Kidney tubule cell (primary cell): ENCODE measurements around the gene RABGAP1.

Experiments
- DNase-seq: peaks from one replicate; pipeline ENCODE4 v3.0.0-alpha.2; 2018; ENCODE audit warnings: low spot score

RABGAP1 gene

DNA sequence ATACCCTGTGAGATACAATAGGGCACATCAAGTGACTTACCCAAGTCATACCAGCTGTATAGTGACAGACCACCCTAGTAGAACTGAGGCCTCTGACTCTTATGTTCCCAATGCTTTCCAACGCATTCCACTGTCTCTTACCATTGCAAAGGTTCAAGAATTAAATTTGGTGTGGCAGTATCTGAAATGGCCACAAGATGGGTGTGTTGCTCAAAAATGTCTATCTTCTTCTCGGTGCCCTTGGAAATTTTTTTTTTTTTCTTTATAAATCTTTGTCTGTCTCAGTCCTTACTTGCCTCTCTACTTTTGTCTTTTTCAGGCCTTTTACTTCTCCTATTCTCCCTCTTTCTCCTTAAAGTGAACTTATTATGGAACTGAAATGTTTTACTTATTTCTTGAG, 141.0 kb downstream of the RABGAP1 start:
- peak; percentile 50 for DNase-seq

DNA sequence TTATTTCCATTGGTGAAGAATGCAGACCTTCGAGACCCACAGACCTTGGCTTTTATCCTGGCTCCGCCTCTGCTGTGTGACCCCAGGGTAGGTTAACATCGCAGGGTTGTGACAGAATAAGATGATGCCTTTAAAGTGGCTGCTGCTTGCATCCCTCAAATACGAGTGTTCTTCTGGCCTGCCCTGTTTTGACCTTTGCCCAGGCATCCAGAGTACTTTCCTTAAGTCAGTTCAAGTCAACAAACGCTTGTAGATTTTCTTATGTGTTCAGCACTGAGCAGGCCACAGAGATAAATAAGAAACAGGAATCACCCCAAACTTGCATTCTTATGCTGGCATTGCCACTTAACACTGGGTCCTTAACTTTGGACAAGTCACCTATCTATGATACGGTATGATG, 142.9 kb downstream of the RABGAP1 start:
- DNase-seq, result no peak

GRCh38 chr9:123084256-123084655, 143.4 kb downstream of the RABGAP1 start:
- no peak for DNase-seq

GRCh38 chr9:123085916-123086315, 145.1 kb downstream of the RABGAP1 start:
- no peak for DNase-seq

- no peak for DNase-seq
Observed at GRCh38 chr9:123087359-123087888, 146.6 kb downstream of the RABGAP1 start.

GRCh38 chr9:123089040-123089439, 148.2 kb downstream of the RABGAP1 start:
- DNase-seq, result no peak

- no peak for DNase-seq
Observed at GRCh38 chr9:123089790-123090189, 149.0 kb downstream of the RABGAP1 start.

- DNase-seq, result no peak
Observed at GRCh38 chr9:123090198-123090896, 149.5 kb downstream of the RABGAP1 start.

- no peak for DNase-seq
Observed at GRCh38 chr9:123090956-123091355, 150.1 kb downstream of the RABGAP1 start.

GRCh38 chr9:123091459-123091858, 150.6 kb downstream of the RABGAP1 start:
- no peak for DNase-seq

- no peak for DNase-seq
Observed at GRCh38 chr9:123093141-123093540, 152.3 kb downstream of the RABGAP1 start.

DNA sequence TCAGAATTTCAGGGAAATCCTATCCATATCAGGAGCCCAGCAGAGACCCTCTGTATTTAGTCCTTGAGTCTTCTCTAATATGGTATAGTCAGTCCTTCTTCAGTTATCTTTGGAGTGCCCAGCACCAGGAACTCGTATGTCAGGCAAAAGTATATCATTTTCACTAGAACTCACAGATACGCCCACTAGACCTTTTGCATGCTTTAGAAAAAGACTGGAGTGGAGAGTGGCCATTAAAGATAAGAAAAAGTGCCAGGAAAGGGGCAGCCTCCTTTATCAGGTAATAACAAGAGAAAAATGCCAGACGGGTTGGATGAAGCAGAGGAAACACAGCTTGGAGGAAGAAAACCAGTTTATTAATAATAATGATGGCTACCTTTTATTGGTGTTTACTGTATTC, 156.2 kb downstream of the RABGAP1 start:
- DNase-seq, result no peak

DNA sequence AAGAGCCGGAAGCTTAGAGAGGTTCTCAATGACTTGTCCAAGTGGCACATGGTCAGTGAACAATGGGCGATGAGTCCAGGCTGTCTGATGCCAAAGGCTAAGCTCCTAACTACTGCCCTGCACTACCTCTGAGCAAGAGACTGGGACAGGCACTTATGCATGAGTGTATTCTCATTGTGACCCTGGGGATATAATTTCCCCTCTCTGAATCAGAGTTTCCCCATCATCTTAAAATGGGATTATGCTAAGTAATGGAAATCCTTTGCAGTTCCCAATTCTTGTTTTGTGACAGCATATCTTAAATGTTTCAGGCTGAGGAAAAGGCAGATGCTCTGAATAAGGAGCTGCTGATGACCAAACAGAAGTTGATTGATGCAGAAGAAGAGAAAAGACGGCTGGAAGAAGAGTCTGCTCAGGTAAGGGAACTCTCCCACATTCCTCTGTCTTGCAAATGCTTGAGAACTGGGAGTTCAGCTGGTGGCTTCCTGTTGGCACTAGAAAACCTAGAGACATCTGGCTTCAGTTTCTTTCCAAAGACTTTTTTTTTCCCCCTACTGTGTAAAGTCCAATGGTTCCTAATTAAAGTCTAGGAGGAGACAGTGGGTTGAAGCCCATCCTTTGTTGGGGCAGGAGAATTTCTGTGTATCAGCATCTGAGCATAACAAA, 156.7 kb downstream of the RABGAP1 start:
- no peak for DNase-seq

DNA sequence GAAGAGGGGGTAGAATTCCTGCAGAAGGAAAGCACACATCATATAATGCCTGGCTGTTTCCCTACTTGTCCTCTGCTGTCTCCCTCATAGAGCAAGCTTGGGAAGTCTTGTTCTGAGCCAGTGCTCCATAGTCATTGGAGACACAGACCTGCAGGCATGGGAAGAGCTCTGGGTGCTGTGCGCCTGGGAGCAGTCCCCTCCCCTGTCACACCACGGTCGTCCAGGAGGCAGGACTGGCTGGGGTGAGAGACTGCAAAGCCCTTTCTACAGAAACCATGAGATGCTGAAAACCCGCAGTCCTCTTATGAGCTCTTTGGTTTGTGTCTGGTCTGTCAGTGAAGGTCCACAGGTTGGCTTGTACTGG, 157.3 kb downstream of the RABGAP1 start:
- no peak for DNase-seq

DNA sequence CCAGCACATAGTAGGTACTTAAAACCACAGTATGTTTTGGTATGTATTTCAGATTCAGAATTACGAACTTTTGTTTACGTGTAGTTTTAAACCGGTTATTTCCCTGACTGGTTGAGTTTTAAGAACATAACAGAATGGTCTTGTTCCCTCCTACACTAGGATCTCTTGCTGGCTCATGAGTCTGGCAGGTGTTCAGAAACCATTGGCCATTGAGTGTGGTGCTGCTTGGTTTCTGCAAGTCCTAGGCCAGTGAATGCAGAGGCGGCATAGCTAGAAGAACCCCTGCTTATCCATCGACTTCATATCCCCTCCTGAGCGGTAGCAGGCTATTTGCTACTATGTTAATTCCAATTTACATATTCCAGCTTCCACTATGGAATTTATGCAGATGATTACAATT, 158.2 kb downstream of the RABGAP1 start:
- no peak for DNase-seq

GRCh38 chr9:123099548-123099947, 158.7 kb downstream of the RABGAP1 start:
- no peak for DNase-seq

DNA sequence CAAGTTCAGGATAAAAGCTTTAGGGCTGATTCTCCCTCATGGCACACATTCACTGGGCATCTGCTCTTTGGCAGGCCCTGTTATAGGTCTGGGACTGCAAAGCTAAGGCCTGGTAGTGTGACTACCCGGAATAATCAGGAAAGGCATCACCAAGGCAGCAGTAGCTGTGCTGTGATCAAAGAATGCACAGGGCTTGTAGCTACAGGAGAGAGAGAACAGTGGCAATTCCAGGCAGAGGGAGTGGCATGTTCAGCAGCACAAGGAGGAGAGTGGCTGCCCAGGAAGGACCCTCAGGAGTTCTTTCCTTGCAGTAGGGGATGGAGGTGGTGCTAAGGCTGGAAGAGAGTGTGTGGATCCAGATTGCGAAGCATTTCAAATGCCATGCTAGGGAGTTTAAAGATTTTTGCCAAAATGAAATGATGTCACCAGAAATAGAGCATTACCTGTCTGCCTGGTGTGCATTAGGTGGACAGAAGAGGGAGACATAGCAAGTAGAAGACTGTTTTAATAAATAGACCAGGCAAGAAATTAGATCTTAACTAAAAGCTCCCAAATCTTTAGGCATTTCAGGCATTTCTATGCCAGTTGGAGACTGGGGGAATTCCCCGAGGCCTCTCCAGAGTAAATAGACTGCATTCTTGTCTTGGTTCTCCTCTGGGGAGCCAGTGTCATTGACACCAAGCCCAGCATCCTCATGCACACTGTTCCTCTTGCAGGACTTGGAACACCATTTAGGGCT, 161.7 kb downstream of the RABGAP1 start:
- DNase-seq, result peak; percentile 39

DNA sequence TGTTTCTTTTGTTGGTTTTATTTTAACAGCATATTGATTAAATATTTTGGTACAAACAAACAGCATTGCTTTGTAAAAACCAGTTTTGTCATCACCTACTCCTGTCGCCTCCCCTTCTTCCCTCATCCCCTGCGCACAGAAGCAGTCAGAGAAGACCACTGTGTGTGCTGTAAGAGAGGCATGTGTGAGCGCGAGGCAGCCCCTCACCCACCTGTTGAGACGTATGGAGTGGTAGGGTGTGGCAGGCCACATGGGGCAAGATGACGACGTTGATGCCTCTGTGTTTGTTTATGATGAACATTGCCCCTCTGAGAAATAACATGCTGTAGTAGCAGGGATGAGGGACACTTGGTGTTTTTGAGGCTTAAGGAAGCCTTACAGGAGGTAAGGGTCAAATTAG, 164.0 kb downstream of the RABGAP1 start:
- DNase-seq, result no peak

DNA sequence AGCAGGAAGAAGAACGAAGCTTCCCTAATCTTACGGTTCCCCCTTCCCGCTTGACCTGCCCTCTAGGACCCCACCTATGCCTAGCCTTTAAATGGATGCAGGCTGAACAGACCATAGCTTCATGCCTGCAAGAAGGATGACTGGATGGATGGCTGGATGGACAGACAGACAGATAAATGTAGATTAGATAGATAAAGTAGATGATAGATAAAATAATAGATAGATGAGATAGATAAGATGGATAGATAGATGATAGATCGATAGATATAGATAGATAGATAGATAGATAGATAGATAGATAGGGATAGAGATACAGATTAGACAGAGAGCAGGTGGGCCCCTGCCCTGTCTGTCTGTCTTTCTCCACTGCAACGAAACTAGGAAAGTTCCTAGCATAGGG, 164.7 kb downstream of the RABGAP1 start:
- DNase-seq, result no peak

- DNase-seq, result no peak
Observed at GRCh38 chr9:123107639-123108285, 166.9 kb downstream of the RABGAP1 start.

DNA sequence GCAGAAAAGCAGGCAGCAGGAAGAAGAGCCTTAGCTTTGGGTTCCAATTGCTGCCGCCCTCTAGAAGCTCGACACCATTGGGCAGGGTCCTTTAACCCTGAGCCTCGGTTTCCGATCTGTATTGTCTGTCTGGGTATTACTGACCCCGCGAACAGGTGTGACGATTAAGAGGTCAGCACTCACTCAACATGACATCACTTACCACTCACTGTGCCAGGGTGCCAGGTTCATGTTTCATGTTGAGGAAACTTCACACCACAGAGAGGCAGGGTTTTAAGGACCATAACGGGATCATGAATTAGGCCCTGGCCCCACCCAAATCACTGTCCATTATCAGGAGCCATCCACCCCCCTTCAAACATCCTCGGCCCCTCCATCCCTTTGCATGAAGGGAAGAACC, 168.2 kb downstream of the RABGAP1 start:
- DNase-seq, result no peak

GRCh38 chr9:123109540-123110279, 168.9 kb downstream of the RABGAP1 start:
- no peak for DNase-seq
